HG02763 (cell line): ENCODE data around the gene WIPF1.
A peak's percentile ranks its signal among the peaks of the same experiment; 100 is the strongest.

ENCODE experiments used
- ATAC-seq: cut with Tn5 transposase; IDR thresholded peaks from one replicate; pipeline ENCODE4 v1.9.1; 2021; ENCODE audit warnings: mild to moderate bottlenecking, moderate library complexity; ENCODE audit not compliant: unreplicated experiment

Gene WIPF1, protein sequence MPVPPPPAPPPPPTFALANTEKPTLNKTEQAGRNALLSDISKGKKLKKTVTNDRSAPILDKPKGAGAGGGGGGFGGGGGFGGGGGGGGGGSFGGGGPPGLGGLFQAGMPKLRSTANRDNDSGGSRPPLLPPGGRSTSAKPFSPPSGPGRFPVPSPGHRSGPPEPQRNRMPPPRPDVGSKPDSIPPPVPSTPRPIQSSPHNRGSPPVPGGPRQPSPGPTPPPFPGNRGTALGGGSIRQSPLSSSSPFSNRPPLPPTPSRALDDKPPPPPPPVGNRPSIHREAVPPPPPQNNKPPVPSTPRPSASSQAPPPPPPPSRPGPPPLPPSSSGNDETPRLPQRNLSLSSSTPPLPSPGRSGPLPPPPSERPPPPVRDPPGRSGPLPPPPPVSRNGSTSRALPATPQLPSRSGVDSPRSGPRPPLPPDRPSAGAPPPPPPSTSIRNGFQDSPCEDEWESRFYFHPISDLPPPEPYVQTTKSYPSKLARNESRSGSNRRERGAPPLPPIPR

GRCh38 chr2:174597345-174598047 lies at the start of gene WIPF1:
WIPF1 (minus strand) TSS chr2:174597804; CDS start chr2:174585573, 12,231 bp downstream.
- peak; percentile 35 for ATAC-seq

DNA sequence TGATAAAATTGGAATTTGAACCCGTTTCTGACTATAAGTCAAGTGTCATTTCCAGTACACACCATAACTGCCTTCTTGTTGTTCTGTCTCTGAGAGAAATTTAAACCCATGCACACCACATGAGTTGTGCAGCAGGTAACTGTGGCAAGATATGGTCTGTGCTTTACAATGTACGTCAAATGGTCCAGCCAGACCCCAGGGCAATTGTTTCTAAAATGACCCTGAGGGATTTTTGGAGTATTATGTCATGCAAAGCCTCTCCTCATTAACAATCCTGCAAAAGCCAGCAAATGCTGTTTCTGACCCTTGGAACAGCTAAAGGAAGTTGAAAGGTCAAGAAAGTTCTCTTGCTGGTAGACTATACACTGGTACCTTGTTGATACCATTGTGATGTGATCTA lies 47.7 kb upstream of the WIPF1 start:
- no peak for ATAC-seq

DNA sequence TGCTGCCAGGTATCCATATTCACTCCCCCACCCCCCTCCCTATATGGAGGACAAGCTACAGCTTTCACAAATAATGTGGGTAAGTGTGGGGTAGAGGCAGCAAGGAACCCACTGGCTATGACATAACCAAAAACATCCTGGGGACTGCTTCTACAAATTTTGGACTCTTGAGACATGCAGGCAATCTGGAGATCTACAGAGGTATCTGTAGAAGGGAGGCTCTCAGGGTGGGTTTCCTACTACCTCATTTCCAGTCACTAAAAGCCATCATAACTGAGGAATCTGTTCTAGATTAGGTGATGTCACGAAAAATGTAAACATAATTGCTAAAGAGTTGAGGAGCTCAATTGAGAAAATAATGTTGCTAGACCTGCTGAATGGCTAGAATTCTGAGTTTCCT lies 46.8 kb upstream of the WIPF1 start:
- ATAC-seq = no peak

DNA sequence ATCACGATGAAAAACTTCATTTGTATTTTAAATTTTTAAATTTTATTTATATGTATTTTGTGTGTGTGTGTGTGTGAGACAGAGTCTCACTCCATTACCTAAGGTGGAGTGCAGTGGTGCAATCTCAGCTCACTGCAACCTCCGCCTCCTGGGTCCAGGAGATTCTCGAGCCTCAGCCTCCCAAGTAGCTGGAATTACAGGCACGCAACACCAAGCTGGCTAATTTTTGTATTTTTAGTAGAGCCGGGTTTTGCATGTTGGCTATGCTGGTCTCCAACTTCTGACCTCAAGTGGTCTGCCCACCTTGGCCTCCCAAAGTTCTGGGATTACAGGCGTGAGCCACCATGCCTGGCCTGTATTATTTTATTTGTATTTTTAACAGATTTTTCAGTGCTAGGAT lies 45.8 kb upstream of the WIPF1 start:
- no peak for ATAC-seq

- no peak for ATAC-seq
These were observed 43.6 kb upstream of the WIPF1 start for GRCh38 chr2:174641168-174641567.

DNA sequence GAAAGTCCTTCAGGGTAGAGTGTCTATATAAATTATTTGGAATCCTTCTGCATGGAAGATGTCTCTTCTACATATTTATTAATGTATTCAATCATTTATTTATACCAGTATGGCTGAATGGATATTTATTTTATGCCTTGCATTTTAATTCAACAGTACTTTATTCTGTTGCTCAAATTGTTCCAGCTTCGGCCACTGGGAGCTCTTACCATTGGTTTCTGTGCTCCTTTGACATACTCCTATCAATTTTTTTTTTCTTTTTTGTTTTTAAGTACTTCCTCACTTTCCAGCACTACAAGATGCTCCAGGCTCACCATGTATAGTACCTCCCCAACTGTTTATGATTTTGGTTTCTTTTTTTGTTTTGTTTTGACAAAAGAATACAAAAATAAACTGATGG lies 39.4 kb upstream of the WIPF1 start:
- ATAC-seq = no peak

GRCh38 chr2:174635776-174636404 lies 38.3 kb upstream of the WIPF1 start:
- no peak for ATAC-seq

- no peak for ATAC-seq
These were observed 37.5 kb upstream of the WIPF1 start for GRCh38 chr2:174635015-174635593.

- ATAC-seq = peak; percentile 73
These were observed 36.8 kb upstream of the WIPF1 start for GRCh38 chr2:174634130-174635014.

GRCh38 chr2:174633623-174633930 lies 36.0 kb upstream of the WIPF1 start:
- no peak for ATAC-seq

- peak; percentile 31 for ATAC-seq
These were observed 35.4 kb upstream of the WIPF1 start for GRCh38 chr2:174632841-174633622.

DNA sequence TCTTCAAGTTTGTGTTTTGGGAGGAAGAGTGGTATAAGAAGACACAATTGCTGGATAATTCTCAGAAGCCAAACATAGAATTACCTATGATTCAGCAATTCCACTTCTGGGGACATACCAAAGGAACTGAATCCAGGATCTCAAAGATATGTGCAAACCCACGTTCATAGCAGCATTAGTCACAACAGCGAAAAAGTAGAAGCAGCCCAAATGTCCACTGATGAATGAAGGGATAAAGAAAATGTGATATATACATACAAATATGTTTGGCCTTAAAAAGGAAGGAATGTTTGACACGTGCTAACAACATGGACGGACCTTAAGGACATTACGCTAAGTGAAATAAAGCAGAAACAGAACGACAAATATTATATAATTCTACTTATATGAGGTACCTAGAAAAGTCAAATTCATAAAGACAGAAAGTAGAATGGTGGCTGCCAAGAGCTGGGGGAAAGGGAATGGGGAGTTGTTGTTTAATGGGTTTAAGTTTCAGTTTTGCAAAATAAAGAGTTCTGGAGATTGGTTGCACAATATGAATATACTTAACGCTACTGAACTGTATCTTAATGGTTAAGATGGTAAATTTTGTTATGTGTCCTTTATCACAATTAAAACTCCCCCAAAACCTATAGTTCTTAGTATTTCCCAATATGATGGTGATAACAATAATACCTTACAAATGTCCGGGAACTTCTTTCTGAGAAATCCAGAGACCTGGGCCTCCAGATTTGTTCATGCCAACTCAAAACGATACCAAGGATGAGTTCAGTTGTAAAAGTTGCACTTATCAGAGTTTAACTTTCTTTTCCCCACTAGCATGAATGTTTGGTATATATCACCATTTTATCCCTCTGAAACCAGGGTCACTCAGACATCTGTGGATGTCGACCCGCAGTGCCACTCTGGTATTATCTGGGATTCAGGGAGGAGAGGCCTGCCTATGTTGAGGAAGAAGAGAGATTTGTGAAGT lies 33.7 kb upstream of the WIPF1 start:
- no peak for ATAC-seq

- no peak for ATAC-seq
These were observed 32.5 kb upstream of the WIPF1 start for GRCh38 chr2:174630107-174630506.

GRCh38 chr2:174629506-174629905 lies 31.9 kb upstream of the WIPF1 start:
- no peak for ATAC-seq

- no peak for ATAC-seq
These were observed 31.0 kb upstream of the WIPF1 start for GRCh38 chr2:174628528-174629169.

DNA sequence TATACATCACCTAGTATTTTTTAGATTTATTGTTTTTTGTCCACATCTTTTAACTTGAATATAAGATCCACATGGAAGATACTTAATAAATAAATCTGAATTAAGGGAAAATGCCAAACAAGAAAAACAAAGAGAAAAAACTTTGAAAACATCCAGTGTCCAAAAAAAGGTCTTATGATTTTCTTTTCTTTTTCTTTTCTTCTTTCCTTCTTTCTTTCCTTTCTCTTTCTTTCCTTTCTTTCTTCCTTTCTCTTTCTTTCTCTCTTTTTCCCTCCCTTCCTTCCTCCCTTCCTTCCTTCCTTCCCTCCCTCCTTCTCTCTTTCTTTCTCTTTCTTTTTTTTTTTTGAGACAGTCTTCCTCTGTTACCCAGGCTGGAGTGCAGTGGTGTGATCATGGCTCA lies 29.6 kb upstream of the WIPF1 start:
- ATAC-seq = no peak

DNA sequence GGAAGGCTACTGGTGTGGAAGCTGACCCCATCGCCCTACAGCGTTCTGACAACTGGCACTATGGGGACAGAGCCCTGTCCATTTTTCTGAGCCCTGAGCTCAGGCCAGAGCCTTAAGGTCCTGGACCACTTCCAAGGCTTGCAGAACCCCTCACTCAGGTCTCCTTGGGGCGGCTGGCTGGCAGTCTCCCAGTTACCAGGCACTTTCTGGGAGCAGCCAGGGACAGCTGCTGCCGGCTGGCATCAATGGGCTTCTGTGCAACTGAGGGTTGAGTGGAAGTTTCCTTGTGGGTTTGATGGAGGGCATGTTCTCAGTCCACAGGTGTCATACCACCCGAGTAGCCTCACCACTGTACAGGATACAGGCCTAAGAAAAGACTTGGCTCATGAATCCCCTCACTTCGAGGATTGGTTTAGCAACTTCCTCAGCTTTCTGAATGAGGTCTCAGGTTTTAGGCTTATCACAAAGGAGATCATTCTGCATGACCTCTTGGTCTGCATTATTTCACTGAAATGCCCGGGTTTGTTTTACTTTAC lies 27.4 kb upstream of the WIPF1 start:
- ATAC-seq = no peak

DNA sequence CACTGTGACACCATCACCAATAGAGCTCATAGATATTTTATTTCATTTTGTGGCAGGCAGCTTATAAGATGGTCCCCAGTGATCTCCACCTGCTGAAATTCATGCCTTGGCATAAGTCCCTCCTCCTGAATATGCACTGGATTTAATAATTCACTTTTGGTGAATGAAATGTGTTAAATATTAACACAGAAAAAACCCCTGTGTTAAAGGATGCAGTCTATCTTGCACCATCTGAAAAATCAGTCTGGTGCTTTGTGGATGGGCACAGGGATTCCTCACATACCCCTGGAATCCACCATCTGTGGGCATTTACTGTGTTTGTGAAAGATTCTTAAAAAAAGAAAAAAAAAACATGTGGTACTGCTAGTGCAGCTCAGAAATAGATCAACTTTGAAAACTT lies 26.1 kb upstream of the WIPF1 start:
- ATAC-seq = no peak
